ENCODE data around the gene GAS2. TPM values are rescaled to one million over a fixed set of nuclear protein-coding genes. Genes with fewer than 3 reads are reported as not detected.

GAS2 gene
- total RNA-seq, 4 donors from 2014 or later = 1.2 to 4.4 (median 3.1) TPM

DNA sequence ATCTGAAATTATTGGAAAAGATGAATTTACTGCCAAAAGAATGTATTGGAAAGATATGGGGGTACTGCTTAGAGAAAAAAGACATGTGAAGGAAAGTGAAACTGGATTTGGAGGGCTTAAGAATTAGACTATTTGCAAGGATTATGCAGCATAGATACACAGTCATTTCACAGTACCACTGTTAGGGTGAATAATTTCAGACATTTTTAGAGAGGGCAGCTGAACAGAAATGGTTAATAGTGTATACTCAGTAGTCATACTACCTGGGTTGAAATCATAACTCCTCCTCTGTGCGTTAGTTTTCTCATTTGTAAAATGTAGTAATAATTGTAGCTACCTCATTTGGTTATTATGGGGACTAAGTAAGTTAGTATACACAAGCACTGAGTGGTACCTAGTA lies 33.0 kb downstream of the GAS2 start:
- WGBS = 56% methylated on average over 1 of the region's 1 CpG
- H3K4me3 ChIP-seq = no peak overlapping the region

DNA sequence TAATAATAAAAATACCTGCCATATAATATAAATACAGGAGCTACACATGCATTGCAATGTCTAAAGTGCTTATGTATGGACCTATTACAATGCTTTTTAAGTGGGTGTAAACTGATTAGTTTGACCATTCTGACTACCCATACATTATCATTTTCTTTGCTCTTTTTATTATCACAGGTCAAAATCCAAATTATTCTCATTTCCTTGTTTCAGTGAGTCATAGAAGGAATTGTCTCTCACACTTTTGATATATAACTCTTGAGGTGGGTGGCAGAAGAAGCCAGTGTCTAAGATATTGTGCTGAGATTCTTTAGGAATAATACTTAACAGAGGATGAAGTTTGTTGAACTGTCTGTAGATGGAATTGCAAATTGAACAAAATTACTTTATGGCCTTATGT lies 35.6 kb downstream of the GAS2 start:
- Histone ChIP-seq H3K9me3 (no peaks in the 10 kb centered on the region), H3K4me3 (no peak overlapping the region), H3K36me3 (no peaks in the 10 kb centered on the region), H3K27me3 (no peaks in the 10 kb centered on the region), H3K27ac (no peak overlapping the region), H3K4me1 (no peaks in the 10 kb centered on the region)
- TF ChIP-seq EP300 (IDR thresholded peaks at IDR 0.05) (no peak), CTCF (IDR thresholded peaks at IDR 0.05) (no peak), POLR2A (IDR thresholded peaks at IDR 0.05) (no peak), POLR2AphosphoS5 (IDR thresholded peaks at IDR 0.05) (no peak)
- no peak for DNase-seq (ENCODE audit: low spot score in 2 of 2)

More for the DNA sequence above, 33.0 kb downstream of the GAS2 start:
- Histone ChIP-seq H3K27ac (no peak overlapping the region), H3K36me3 (no peaks in the 10 kb centered on the region), H3K27me3 (no peaks in the 10 kb centered on the region), H3K9me3 (no peaks in the 10 kb centered on the region), H3K4me1 (no peaks in the 10 kb centered on the region)
- no peak for DNase-seq (ENCODE audit: low spot score in 2 of 2)
- no peak for TF ChIP-seq EP300 (IDR thresholded peaks at IDR 0.05)
- no peak for TF ChIP-seq CTCF (IDR thresholded peaks at IDR 0.05)
- TF ChIP-seq POLR2AphosphoS5 (IDR thresholded peaks at IDR 0.05) = no peak
- TF ChIP-seq POLR2A (IDR thresholded peaks at IDR 0.05) = no peak

DNA sequence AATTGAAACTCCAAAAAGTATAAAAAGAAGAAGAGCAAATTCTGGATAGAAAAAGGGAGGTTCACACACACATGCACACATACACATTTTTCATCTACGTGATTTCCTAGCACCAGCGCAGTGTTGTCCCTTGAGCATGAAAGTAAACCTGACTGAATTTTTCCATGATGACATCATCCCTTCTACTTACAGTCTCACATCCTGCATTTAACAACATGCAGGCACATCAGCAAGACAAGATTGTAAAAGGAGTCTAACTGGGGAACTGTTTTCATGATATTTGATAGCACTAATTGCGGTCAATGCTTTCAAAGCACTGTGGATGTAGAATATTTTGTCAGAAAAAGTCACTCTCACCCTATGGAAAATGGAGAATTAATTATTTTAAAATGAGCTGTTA lies 36.6 kb downstream of the GAS2 start:
- Histone ChIP-seq H3K4me1 (no peaks in the 10 kb centered on the region), H3K36me3 (no peaks in the 10 kb centered on the region), H3K27ac (no peak overlapping the region), H3K4me3 (no peak overlapping the region), H3K9me3 (no peaks in the 10 kb centered on the region), H3K27me3 (no peaks in the 10 kb centered on the region)
- 24% methylated on average over 3 of the region's 3 CpGs for WGBS
- DNase-seq (ENCODE audit: low spot score in 2 of 2) = no peak
- TF ChIP-seq POLR2A (IDR thresholded peaks at IDR 0.05) (no peak), POLR2AphosphoS5 (IDR thresholded peaks at IDR 0.05) (no peak), CTCF (IDR thresholded peaks at IDR 0.05) (no peak), EP300 (IDR thresholded peaks at IDR 0.05) (no peak)

GRCh38 chr11:22703591-22703990 lies 37.2 kb downstream of the GAS2 start:
- no peaks in the 10 kb centered on the region for H3K4me1 ChIP-seq
- no peak overlapping the region for H3K4me3 ChIP-seq
- DNase-seq (ENCODE audit: low spot score in 2 of 2) = no peak
- no peaks in the 10 kb centered on the region for H3K9me3 ChIP-seq
- H3K27me3 ChIP-seq = no peaks in the 10 kb centered on the region
- WGBS = 54% methylated on average over 2 of the region's 2 CpGs
- no peak overlapping the region for H3K27ac ChIP-seq
- TF ChIP-seq POLR2AphosphoS5 (IDR thresholded peaks at IDR 0.05) = no peak
- no peak for TF ChIP-seq CTCF (IDR thresholded peaks at IDR 0.05)
- TF ChIP-seq POLR2A (IDR thresholded peaks at IDR 0.05) = no peak
- no peak for TF ChIP-seq EP300 (IDR thresholded peaks at IDR 0.05)
- no peaks in the 10 kb centered on the region for H3K36me3 ChIP-seq

DNA sequence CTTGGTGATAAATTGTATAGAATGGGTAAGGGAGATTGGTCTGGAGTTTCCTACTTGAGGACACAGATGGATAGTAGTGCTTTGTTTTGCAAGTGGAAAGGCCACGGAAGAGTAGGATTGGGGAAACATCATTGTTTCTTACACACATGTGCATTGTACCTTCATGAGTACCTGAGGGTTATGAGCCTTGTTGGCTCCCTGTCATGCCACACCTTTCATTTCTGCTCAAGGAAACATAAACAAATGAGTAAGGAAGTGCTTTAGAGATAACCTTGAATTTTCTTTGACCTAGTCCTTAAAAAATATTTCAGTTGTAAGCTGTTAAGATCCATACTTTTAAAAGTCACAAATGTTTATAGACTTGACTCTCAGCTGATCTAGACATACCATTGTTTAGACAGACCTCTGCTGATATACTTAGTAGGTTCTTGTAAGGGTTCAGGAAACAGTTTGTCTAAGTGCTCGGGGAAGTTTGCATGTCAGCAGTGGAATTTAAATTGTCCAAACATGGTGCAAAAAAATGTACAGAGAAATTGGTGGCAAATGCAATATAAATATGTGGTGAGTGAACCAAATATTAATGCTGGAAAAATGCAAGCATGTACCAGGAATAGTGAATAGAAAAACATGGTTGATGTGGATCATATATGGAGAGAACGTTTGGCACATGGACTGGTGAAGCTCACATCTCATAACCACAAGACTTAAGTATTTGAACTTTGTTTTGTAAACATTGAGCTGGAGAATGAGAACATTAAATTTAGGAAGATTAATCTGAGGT lies 40.9 kb downstream of the GAS2 start:
- Histone ChIP-seq H3K9me3 (no peaks in the 10 kb centered on the region), H3K27me3 (no peaks in the 10 kb centered on the region), H3K4me3 (no peak overlapping the region), H3K27ac (no peak overlapping the region), H3K36me3 (no peaks in the 10 kb centered on the region), H3K4me1 (peaks cover 11% of the 10 kb centered on the region)
- DNase-seq (ENCODE audit: low spot score in 2 of 2) = no peak
- TF ChIP-seq POLR2AphosphoS5 (IDR thresholded peaks at IDR 0.05) (no peak), CTCF (IDR thresholded peaks at IDR 0.05) (no peak), EP300 (IDR thresholded peaks at IDR 0.05) (no peak), POLR2A (IDR thresholded peaks at IDR 0.05) (no peak)
- 64% methylated on average over 3 of the region's 3 CpGs for WGBS
